Measurements from ENCODE around the gene NR3C2.
"Not testable (repeated sequence)": the region's sequence is repeated elsewhere in the genome, so short reads cannot be mapped to it uniquely, and the experiment has no call there.

NR3C2 gene

GRCh38 chr4:148095346-148095923 is 346.8 kb downstream of the NR3C2 start:
- DNase-seq = no peak

- no peak for DNase-seq
Observed at GRCh38 chr4:148094149-148094548, 348.1 kb downstream of the NR3C2 start.

- no peak for DNase-seq
Observed at GRCh38 chr4:148093065-148093464, 349.1 kb downstream of the NR3C2 start.

GRCh38 chr4:148092316-148093014 is 349.7 kb downstream of the NR3C2 start:
- DNase-seq = no peak

- DNase-seq = no peak
Observed at GRCh38 chr4:148091896-148092295, 350.3 kb downstream of the NR3C2 start.

- DNase-seq = no peak
Observed at GRCh38 chr4:148090503-148091476, 351.4 kb downstream of the NR3C2 start.

- DNase-seq = no peak
Observed at GRCh38 chr4:148090029-148090428, 352.2 kb downstream of the NR3C2 start.

- DNase-seq = no peak
Observed at GRCh38 chr4:148089624-148090023, 352.6 kb downstream of the NR3C2 start.

GRCh38 chr4:148083073-148083472 is 359.1 kb downstream of the NR3C2 start:
- DNase-seq = not testable (repeated sequence)

- DNase-seq = no peak
Observed at GRCh38 chr4:148081745-148082144, 360.5 kb downstream of the NR3C2 start.

- no peak for DNase-seq
Observed at GRCh38 chr4:148081267-148081666, 360.9 kb downstream of the NR3C2 start.

- no peak for DNase-seq
Observed at GRCh38 chr4:148079961-148080360, 362.3 kb downstream of the NR3C2 start.

- no peak for DNase-seq
Observed at GRCh38 chr4:148078061-148078460, 364.2 kb downstream of the NR3C2 start.

- no peak for DNase-seq
Observed at GRCh38 chr4:148077581-148077980, 364.6 kb downstream of the NR3C2 start.

- peak; percentile 5 for DNase-seq
Observed at GRCh38 chr4:148076964-148077363, 365.2 kb downstream of the NR3C2 start.

GRCh38 chr4:148075438-148075837 is 366.8 kb downstream of the NR3C2 start:
- DNase-seq = no peak

- DNase-seq = no peak
Observed at GRCh38 chr4:148074462-148074861, 367.8 kb downstream of the NR3C2 start.

- DNase-seq = no peak
Observed at GRCh38 chr4:148073349-148073748, 368.9 kb downstream of the NR3C2 start.

GRCh38 chr4:148072789-148073188 is 369.4 kb downstream of the NR3C2 start:
- no peak for DNase-seq

GRCh38 chr4:148071009-148071408 is 371.2 kb downstream of the NR3C2 start:
- no peak for DNase-seq

- no peak for DNase-seq
Observed at GRCh38 chr4:148069895-148070178, 372.4 kb downstream of the NR3C2 start.

- no peak for DNase-seq
Observed at GRCh38 chr4:148069086-148069894, 372.9 kb downstream of the NR3C2 start.

All from fibroblast of skin of scalp (primary cell).